GM19035 (cell line): ENCODE results near the gene SOX3.

Experiments
- ATAC-seq: cut with Tn5 transposase; IDR thresholded peaks from one replicate; pipeline ENCODE4 v1.9.1; 2021; ENCODE audit not compliant: unreplicated experiment

The SOX3 gene

DNA sequence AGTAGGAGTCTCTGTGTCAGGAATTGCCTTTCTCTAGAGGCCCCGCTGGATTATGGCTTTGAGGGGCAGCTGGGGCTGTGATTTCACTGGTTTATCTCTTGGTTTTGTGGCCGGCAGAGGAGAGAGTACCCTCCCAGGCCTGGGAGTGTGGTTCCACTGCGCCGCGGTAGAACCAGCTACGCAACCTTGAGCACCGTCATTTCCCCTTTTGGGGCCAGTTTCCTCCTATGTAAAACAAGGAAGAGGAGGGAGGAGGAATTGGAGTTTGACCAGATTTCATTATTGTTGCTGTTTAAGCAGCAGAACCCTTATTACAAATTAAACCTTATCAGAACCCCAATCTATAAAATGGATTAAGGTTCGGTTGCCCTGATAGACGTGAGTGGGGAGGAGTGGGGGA lies 4.4 kb downstream of the SOX3 start:
- no peak for ATAC-seq

DNA sequence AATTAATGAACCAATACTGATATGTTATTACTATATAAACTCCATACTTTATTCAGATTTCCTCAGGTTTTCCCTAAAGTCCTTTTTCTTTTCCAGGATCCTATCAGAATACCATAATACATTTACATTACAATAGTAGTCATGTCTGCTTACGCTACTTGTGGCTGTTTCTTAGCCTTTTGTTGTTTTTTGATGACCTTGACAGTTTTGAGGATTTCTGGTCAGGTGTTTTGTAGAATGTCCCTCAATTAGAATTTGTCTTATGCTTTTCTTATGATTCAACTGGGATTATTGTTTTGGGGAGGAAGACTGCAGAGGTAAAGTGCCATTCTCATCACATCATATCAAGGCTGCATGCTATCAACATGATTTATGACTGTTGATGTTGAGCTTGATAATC lies 9.1 kb downstream of the SOX3 start:
- no peak for ATAC-seq

DNA sequence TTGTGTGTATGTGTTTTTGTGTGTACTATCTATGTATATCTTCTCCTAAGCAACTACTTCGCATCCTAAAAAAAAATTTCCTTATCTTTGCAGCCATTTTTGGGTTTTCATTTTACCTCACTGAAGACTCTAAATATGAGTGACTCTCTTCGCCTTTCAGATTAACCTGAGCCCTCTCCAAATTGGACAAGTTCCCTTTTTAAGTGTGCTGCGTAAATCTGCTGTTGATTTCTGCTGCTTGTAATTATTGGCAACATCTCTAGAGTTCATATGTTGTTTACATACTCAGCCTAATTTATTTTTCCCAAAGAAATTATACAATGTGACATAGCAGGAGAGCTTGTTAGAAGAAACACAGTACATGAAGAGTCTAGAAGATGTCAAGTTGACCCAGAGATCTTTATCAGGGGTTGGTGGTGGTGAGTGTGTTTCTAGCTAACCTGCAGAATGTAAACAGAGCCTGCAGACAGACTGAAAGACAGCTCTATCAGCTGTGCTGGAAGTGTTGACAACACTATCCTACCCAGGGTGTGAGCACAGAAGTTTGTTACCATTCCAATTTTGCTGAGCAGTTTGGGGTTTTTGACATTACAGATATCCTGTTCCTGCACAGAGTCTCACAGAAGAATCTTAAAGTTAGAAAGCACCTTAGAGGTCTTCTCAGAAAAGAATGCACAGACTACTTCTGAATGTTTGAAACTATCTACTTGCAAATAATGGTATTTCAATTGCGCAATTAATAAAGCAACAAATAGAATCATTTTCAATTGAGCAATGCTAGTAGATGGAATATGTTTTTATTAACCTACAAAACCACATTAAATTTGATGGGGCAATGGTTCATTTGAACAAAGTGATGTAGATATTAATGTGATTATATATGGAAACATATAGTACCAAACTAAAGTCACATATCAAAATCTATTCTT lies 12.5 kb downstream of the SOX3 start:
- no peak for ATAC-seq

DNA sequence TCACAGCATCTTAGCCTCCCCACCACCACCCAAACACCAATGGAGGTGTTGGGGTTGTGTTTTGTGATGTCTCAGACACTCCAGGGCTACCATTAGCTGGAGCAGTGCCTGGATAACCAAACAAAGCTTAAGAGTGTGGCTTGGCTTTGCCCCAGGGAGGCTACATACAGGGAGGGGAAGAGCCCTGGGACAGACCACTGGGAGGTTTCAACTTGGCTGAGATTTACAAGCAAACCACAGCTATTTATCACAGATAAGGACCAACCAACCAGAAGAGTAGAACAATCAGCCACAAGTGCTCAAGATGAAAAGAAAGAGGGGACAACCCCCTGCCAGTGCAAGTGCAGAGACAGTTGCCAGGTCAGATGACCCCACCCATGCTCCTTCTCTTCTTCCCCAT lies 24.1 kb downstream of the SOX3 start:
- no peak for ATAC-seq

DNA sequence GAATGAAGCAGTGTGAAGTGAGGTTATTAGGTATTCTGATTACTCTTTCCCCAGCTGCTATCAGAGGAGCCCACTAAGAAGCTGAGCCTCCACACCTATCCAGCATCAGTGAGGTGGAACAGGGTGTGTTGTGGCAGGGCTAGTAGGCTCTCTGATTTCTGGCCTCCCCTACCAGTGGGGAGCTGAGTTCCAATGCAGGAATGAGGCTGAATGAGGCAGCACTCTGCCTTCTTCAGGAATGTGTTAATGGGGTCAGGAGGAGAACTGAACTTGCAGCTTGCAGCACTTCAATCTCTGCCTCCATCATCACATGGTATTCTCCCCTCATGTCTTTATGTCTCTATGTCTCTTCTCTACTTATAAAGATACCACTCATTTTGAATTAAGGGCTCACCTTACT lies 26.9 kb downstream of the SOX3 start:
- ATAC-seq, result no peak

DNA sequence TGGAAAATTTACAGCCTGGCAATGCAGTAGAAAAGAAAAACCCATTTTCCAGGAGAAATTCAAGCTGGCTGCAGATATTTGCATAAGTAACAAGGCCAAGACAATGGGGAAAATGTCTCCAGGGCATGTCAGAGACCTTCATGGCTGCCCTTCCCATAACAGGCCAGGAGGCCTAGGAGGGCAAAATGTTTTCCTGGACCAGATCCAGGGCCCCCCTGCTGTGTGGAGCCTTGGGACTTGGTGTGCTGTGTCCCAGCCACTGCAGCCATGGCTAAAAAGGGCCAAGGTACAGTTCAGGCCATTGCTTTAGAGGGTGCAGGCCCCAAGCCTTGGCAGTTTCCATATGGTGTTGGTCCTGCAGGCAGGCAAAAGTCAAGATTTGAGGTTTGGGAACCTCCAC lies 29.8 kb downstream of the SOX3 start:
- no peak for ATAC-seq

DNA sequence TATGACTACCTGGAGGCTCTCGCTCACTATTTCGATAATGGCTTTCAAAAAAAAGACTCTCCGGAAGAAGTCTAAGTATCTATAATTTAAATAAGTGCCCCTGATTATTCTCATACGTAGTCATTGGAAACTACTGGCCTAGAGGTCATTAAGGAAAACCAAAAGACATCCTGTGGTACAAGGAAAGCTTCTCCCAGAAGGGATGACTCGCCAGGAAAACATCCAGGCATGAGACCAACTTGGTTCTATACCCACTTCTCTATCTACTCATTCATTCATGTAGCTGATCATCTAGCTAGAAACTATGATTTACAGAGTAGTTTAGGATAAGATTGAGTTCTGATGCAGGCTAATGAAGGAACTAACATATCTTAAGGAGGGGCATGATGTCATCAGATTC lies 37.7 kb downstream of the SOX3 start:
- ATAC-seq, result no peak
